ENCODE measurements around the gene DEFB124.

GRCh38 chr20:31449511-31450414, 25.2 kb downstream of the DEFB124 start:
- TF ChIP-seq CTCF (IDR thresholded peaks at IDR 0.05; ENCODE audit: low read depth, low read length): no peak
- no peak for TF ChIP-seq EZH2phosphoT487 (IDR thresholded peaks at IDR 0.05; ENCODE audit: low read depth)
